GM12875 (cell line): ENCODE data around the gene THSD8.

Experiments
- H3K4me3 ChIP-seq: one replicate; pipeline ENCODE4 v1.5.1; 2011; ENCODE audit warnings: low read depth, low read length, control low read depth
- TF ChIP-seq, protein P1 (sequence below): IDR thresholded peaks from 2 replicates; pipeline ENCODE4 v1.5.1; 2011; ENCODE audit warnings: low read depth, mild to moderate bottlenecking, control low read depth, inconsistent platforms, low read length, moderate library complexity, borderline replicate concordance; ENCODE audit not compliant: insufficient read depth

The THSD8 gene

DNA sequence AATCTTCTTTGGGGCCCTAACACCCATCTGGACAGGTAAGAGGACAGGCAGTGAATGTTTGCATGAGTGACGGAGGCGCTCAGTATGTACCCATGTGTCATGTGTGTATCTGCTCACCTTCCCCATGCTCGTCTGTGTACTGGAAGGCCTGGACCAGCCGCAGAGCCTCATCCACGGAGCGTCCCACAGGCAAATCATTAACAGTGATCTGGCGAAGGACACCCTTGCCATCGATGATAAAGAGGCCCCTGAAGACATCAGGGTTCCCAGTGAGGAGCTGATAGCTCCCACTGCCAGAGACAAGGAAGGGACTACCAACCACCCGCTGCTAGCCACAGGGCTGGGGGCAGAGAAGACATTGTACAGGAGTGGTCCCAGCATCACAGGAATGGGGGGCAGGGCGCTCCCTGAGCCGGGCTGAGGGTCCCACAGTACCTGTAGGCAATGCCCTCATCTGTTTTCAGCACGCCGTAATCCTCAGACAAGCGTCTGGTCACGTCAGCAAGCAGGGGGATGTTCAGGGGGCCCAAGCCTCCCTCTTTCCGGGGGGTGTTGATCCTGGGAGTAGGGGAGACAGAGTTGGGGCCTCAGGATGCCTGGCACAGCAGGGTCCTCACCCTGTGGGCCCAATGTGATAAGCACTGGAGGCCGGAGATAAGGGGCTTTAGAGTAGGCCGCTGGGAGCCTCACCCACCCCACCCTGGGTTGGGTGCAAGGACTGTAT is 2.0 kb upstream of the THSD8 start:
- no peak overlapping the region for H3K4me3 ChIP-seq
- TF ChIP-seq, protein P1, sequence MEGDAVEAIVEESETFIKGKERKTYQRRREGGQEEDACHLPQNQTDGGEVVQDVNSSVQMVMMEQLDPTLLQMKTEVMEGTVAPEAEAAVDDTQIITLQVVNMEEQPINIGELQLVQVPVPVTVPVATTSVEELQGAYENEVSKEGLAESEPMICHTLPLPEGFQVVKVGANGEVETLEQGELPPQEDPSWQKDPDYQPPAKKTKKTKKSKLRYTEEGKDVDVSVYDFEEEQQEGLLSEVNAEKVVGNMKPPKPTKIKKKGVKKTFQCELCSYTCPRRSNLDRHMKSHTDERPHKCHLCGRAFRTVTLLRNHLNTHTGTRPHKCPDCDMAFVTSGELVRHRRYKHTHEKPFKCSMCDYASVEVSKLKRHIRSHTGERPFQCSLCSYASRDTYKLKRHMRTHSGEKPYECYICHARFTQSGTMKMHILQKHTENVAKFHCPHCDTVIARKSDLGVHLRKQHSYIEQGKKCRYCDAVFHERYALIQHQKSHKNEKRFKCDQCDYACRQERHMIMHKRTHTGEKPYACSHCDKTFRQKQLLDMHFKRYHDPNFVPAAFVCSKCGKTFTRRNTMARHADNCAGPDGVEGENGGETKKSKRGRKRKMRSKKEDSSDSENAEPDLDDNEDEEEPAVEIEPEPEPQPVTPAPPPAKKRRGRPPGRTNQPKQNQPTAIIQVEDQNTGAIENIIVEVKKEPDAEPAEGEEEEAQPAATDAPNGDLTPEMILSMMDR: no peak

DNA sequence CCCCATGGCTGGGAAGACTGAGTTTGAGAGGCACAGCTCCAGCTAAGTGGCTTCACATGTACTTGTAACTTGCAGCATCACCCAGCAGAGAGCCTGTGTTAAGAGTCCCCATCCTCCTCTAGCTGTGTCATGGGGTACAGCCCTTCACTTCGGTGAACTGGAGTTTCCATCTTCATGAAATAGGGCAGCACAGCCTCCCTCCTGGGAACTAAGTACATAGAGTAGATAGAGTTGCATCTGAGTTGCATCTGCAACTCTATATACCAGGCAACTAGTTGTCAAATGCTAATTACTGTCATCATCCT is 1.5 kb upstream of the THSD8 start:
- no peak overlapping the region for H3K4me3 ChIP-seq
- TF ChIP-seq, protein P1: no peak

DNA sequence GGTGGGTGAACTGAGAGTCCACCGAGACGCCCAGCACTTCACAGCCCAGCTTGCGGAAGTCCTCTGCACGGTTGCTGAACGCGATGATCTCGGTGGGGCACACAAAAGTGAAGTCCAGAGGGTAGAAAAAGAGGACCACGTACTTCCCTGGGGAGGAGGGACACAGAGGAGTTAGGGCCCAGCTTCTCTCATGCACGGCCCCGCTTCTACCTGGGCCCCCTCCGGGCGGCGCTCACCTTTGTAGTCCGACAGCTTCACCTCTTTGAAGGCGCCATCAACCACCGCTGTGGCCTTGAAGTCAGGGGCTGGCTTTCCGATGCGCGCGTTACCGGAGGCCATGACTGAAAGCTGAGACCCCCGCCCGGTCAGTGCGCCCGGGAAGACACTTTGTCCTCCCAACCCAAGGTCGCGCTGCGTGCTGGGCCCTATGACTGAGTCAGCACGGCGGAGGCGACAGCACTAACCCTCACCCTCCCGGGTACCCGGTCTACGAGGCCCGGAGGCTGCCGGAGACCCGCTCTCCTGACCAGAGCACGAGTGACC is 875 bp upstream of the THSD8 start:
- peak overlapping the region; percentile 82 for H3K4me3 ChIP-seq
- TF ChIP-seq, protein P1: no peak

DNA sequence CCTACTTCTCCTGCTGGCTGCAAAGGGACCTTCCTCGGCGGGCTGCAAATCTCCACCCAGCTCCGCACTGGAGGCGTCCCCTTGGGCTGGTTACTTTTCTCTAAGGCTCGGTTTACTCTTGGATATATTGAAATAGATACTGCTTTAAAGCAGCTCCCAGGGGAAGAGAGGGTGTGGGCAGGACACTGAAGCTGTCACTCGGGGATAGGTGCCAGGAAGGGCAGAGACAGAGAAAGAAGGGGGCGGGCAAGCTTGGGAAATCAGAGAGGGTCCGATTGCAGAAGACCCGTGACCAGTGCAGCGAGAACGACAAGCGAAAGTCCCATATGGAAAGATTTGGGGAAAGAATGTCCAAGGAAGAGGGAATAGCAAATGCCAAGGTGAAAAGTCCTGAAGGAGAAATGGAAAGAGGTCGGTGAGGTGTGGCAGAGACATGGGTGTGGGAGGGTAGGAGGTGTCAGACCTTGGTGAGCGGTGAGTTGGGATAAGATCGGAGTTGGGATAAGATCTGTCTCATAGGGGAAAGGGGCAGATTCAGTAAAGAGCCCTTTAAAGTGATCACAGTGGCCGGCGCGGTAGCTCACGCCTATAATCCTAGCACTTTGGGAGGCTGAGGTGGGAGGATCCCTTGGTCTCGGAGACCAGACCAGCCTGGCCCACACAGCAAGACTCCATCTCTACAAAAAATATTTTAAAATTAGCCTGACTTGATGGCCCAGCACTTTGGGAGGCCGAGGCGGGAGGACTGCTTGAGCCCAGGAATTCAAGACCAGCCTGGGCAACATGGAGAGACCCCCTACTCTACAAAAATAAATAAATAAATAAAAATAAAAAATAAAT is 618 bp downstream of the THSD8 start:
- peak overlapping the region; percentile 82 for H3K4me3 ChIP-seq

DNA sequence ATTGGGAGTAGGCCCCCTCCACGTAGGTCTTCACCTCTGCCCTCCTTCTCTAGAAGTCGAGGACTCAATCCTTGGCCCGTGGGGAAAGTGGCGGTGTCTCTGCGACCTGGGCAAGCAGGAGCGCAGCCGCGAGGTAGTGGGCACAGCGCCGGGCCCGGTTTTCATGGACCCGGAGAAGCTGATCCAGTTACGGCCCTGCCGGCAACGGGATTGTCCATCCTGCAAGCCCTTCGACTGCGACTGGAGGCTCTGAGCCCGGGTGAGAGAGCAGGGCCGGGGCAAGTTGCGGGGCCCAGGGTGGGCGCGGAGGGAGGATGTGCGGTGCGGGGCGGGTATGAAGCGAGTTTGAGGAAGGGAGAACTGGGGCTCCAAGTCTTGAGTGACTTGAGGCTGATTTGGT is 2.2 kb downstream of the THSD8 start:
- TF ChIP-seq, protein P1: no peak
- H3K4me3 ChIP-seq: no peak overlapping the region

More for the DNA sequence above, 618 bp downstream of the THSD8 start:
- TF ChIP-seq, protein P1: no peak

DNA sequence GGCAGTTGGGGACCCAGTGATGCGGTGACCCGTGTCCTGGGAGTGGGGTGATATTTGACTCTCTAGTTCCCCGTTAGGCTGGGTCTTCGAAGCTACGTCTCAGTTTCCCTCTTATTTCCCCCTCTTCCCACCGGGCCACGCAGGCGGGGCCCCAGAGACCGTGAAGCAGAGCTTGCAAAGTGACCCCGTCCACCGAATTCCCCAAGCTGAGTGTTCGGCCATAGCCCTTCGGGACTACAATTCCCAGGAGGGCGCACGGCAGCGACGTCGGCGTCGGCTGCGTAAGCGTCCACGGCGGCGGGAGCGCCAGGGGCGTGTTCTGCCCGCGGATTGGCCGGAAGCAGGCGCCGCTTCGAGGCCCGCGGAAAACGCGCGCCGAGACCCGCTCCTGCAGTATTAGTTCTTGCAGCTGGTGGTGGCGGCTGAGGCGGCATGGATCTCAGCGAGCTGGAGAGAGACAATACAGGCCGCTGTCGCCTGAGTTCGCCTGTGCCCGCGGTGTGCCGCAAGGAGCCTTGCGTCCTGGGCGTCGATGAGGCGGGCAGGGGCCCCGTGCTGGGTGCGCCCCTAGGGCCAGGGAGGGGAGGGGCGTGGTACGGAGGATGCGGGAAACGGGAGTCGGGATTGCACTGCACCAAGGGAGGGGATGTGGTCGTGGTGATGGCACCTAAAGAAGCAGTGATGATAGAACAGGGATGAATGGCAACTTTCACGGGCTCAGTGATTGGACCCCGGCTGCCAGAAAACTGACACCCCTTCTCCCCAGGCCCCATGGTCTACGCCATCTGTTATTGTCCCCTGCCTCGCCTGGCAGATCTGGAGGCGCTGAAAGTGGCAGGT is 4.6 kb downstream of the THSD8 start, which contains the start of gene RNASEH2A:
TSS of gene RNASEH2A (plus strand) at position 343 of the 840 bp plus-strand sequence. CDS start at position 433, 90 bp downstream.
- TF ChIP-seq, protein P1: no peak
- H3K4me3 ChIP-seq: peak within 1 kb of the TSS; percentile 86
